ENCODE data around the gene SCO1. TPM values are rescaled to one million over a fixed set of nuclear protein-coding genes. Genes with fewer than 3 reads are reported as not detected.
A peak's percentile ranks its signal among the peaks of the same experiment; 100 is the strongest.
"Not testable (repeated sequence)": the region's sequence is repeated elsewhere in the genome, so short reads cannot be mapped to it uniquely, and the experiment has no call there.

SCO1 gene
- total RNA-seq, 4 donors from 2014 or later: 31.2 to 36.0 (median 34.9) TPM

- WGBS, 2 donors: 93 to 97% methylated on average over 2 of the region's 2 CpGs
These were observed 16.0 kb upstream of the SCO1 start for GRCh38 chr17:10713318-10713717.

GRCh38 chr17:10705727-10706126 lies 8.4 kb upstream of the SCO1 start:
- no peak overlapping the region for H3K27ac ChIP-seq
- H3K4me1 ChIP-seq: peaks cover 6 to 9% of the 10 kb centered on the region in 2 donors
- DNase-seq: no peak
- no peak overlapping the region for H3K4me3 ChIP-seq (replicated peaks in 1 of 3)
- intact Hi-C loops (cut with DNase I): loop anchor here (5.0 kb wide), 1 partner anchor 612 kb away; no protein-coding TSS in a partner anchor
- peaks cover 17 to 28% of the 10 kb centered on the region in 2 donors for H3K36me3 ChIP-seq
- 91 to 92% methylated on average over 5 of the region's 5 CpGs for WGBS, 2 donors
- H3K9me3 ChIP-seq: no peaks in the 10 kb centered on the region
- H3K27me3 ChIP-seq: no peaks in the 10 kb centered on the region
- TF ChIP-seq CTCF (IDR thresholded peaks at IDR 0.05) (no peak), POLR2A (IDR thresholded peaks at IDR 0.05) (no peak)

More at GRCh38 chr17:10713318-10713717, 16.0 kb upstream of the SCO1 start:
- H3K9me3 ChIP-seq: no peaks in the 10 kb centered on the region
- no peak overlapping the region for H3K4me3 ChIP-seq (replicated peaks in 1 of 3)
- DNase-seq: no peak
- intact Hi-C loops (cut with DNase I): no loop called here
- H3K36me3 ChIP-seq: peaks cover 14 to 20% of the 10 kb centered on the region in 2 donors
- no peaks in the 10 kb centered on the region for H3K4me1 ChIP-seq
- H3K27ac ChIP-seq: no peak overlapping the region
- H3K27me3 ChIP-seq: no peaks in the 10 kb centered on the region
- TF ChIP-seq POLR2A (IDR thresholded peaks at IDR 0.05) (no peak), CTCF (IDR thresholded peaks at IDR 0.05) (no peak)

- intact Hi-C loops (cut with DNase I): no loop called here
- WGBS, 2 donors: 56 to 75% methylated on average over 2 of the region's 2 CpGs
- TF ChIP-seq POLR2A (IDR thresholded peaks at IDR 0.05): no peak
- TF ChIP-seq CTCF (IDR thresholded peaks at IDR 0.05): no peak
These were observed 5.2 kb upstream of the SCO1 start for GRCh38 chr17:10702574-10702973.

GRCh38 chr17:10699856-10700255 lies 2.5 kb upstream of the SCO1 start:
- no peak for DNase-seq
- Histone ChIP-seq H3K4me3 (replicated peaks in 1 of 3) (no peak overlapping the region), H3K27me3 (no peaks in the 10 kb centered on the region), H3K9me3 (no peaks in the 10 kb centered on the region), H3K27ac (peak overlapping the region in 2 of 3 donors; percentile 26 to 35), H3K4me1 (peaks cover 22 to 34% of the 10 kb centered on the region in 2 donors), H3K36me3 (peaks cover 0 to 2% of the 10 kb centered on the region in 2 donors)
- intact Hi-C loops (cut with DNase I): no loop called here
- WGBS, 2 donors: 85 to 88% methylated on average over 1 of the region's 1 CpG
- no peak for TF ChIP-seq POLR2A (IDR thresholded peaks at IDR 0.05)
- TF ChIP-seq CTCF (IDR thresholded peaks at IDR 0.05): no peak

More at GRCh38 chr17:10702574-10702973, 5.2 kb upstream of the SCO1 start:
- H3K27ac ChIP-seq: no peak overlapping the region
- no peak for DNase-seq
- peaks cover 13 to 21% of the 10 kb centered on the region in 2 donors for H3K36me3 ChIP-seq
- no peaks in the 10 kb centered on the region for H3K27me3 ChIP-seq
- H3K4me3 ChIP-seq (replicated peaks in 1 of 3): no peak overlapping the region
- peaks cover 15 to 26% of the 10 kb centered on the region in 2 donors for H3K4me1 ChIP-seq
- no peaks in the 10 kb centered on the region for H3K9me3 ChIP-seq

- H3K36me3 ChIP-seq: peaks cover 0 to 4% of the 10 kb centered on the region in 2 donors
- WGBS, 2 donors: 15 to 25% methylated on average over 18 of the region's 18 CpGs
- H3K27me3 ChIP-seq: no peaks in the 10 kb centered on the region
- H3K9me3 ChIP-seq: no peaks in the 10 kb centered on the region
- peak; percentile 13 to 14 for DNase-seq
- intact Hi-C loops (cut with DNase I): no loop called here
- peak overlapping the region; percentile 82 to 90 (median 84) for H3K27ac ChIP-seq
- H3K4me3 ChIP-seq (replicated peaks in 1 of 3): peak overlapping the region; percentile 59 to 96 (median 79)
- TF ChIP-seq POLR2A (IDR thresholded peaks at IDR 0.05): peak in 1 of 2 donors; percentile 22
- no peak for TF ChIP-seq CTCF (IDR thresholded peaks at IDR 0.05)
- peaks cover 22 to 34% of the 10 kb centered on the region in 2 donors for H3K4me1 ChIP-seq
These were observed 924 bp upstream of the SCO1 start for GRCh38 chr17:10698096-10698818.

GRCh38 chr17:10695875-10696407 lies 1.4 kb downstream of the SCO1 start:
- H3K4me3 ChIP-seq (replicated peaks in 1 of 3); H3K9me3 ChIP-seq; H3K27ac ChIP-seq; DNase-seq; H3K27me3 ChIP-seq; intact Hi-C loops (cut with DNase I): not testable (repeated sequence)
- 90 to 91% methylated on average over 17 of the region's 17 CpGs for WGBS, 2 donors
- Histone ChIP-seq H3K4me1 (peaks cover 17 to 25% of the 10 kb centered on the region in 2 donors), H3K36me3 (peaks cover 11 to 15% of the 10 kb centered on the region in 2 donors)
